Caco-2 (cell line): ENCODE measurements around the gene LAGE3. TPM values are rescaled to one million over a fixed set of nuclear protein-coding genes. Genes with fewer than 3 reads are reported as not detected.
A peak's percentile ranks its signal among the peaks of the same experiment; 100 is the strongest.

Experiments used
- BruUV-seq: library from RNA; stranded (reverse); fragments of 400-500 nt; replicated peaks from 2 replicates; lab custom pipeline; 2021; lab: Mats Ljungman, UMichigan
- CTCF ChIA-PET: fragments of 300-600 bp; sonication (Branson Sonifier 250); formaldehyde crosslinking; loops from one replicate; lab custom pipeline; 2022; ENCODE audit warnings: antibody characterized with exemption; lab: Charles Lee
- POLR2A ChIA-PET: fragments of 300-600 bp; sonication (Branson Sonifier 250); formaldehyde crosslinking; loops from one replicate; lab custom pipeline; 2022; ENCODE audit warnings: antibody characterized with exemption; lab: Charles Lee
- DNase-seq, 2 experiments: peaks; one replicate each; pipeline versions ENCODE4 v3.0.0 to v3.0.0-alpha.2; 2020 to 2022
- H3K27me3 ChIP-seq: replicated peaks from 2 replicates; pipeline ENCODE4 v1.6.0; 2011; ENCODE audit warnings: low read length; ENCODE audit not compliant: control insufficient read depth, insufficient read depth
- H3K36me3 ChIP-seq: 2 replicates; pipeline ENCODE4 v1.5.1; 2011; ENCODE audit warnings: low read length; ENCODE audit not compliant: control insufficient read depth, insufficient read depth
- H3K4me1 ChIP-seq: fragments of 250-450 bp; sonication (Bioruptor Pico); 2 replicates; pipeline ENCODE4 v1.5.1; 2020; ENCODE audit warnings: mild to moderate bottlenecking
- H3K4me3 ChIP-seq: 2 replicates; pipeline ENCODE4 v1.5.1; 2011; ENCODE audit warnings: low read depth, mild to moderate bottlenecking, control low read depth, low read length
- H3K9me3 ChIP-seq: fragments of 250-450 bp; sonication (Bioruptor Pico); 2 replicates; pipeline ENCODE4 v1.5.1; 2020; ENCODE audit warnings: mild to moderate bottlenecking, moderate library complexity
- H3K27ac Mint-ChIP-seq: one replicate; pipeline ENCODE4 v1.8.0; 2022; ENCODE audit warnings: mixed read lengths; ENCODE audit not compliant: unreplicated experiment
- H3K27me3 Mint-ChIP-seq: one replicate; pipeline ENCODE4 v1.8.0; 2022; ENCODE audit warnings: mixed read lengths; ENCODE audit not compliant: insufficient read depth, unreplicated experiment
- H3K36me3 Mint-ChIP-seq: one replicate; pipeline ENCODE4 v1.8.0; 2022; ENCODE audit warnings: mild to moderate bottlenecking, mixed read lengths; ENCODE audit not compliant: insufficient read depth, unreplicated experiment
- H3K4me1 Mint-ChIP-seq: one replicate; pipeline ENCODE4 v1.8.0; 2022; ENCODE audit warnings: low read depth, mixed read lengths; ENCODE audit not compliant: unreplicated experiment
- H3K4me3 Mint-ChIP-seq: one replicate; pipeline ENCODE4 v1.8.0; 2022; ENCODE audit warnings: mild to moderate bottlenecking, moderate library complexity, mixed read lengths; ENCODE audit not compliant: unreplicated experiment
- H3K9me3 Mint-ChIP-seq: one replicate; pipeline ENCODE4 v1.8.0; 2022; ENCODE audit warnings: mixed read lengths; ENCODE audit not compliant: unreplicated experiment
- intact Hi-C: fragments of 100-400 bp; cut with micrococcal nuclease; formaldehyde crosslinking; loops from one replicate; pipeline ENCODE4 v1.10.0; 2022; ENCODE audit not compliant: unreplicated experiment
- total RNA-seq: library from RNA; stranded (reverse); gene quantifications from 2 replicates; pipeline ENCODE4 v1.2.3, GENCODE V29; 2022
- TF ChIP-seq, protein P1 (sequence below), 2 experiments: fragments of 200-600 bp in 1 of 2; IDR thresholded peaks; 1 replicate in 1 of 2; 2 replicates in 1 of 2; pipeline versions ENCODE4 v1.5.1 to v1.8.0; 2011 to 2022; ENCODE audit warnings: antibody characterized with exemption in 1 of 2, control low read depth in 1 of 2, inconsistent platforms in 1 of 2, low read depth in 1 of 2, low read length in 1 of 2, mild to moderate bottlenecking in 1 of 2, moderate library complexity in 1 of 2; ENCODE audit not compliant: insufficient read depth in 1 of 2, severe bottlenecking in 1 of 2, unreplicated experiment in 1 of 2

LAGE3 gene
- total RNA-seq, 1 experiment from 2014 or later: 26.0 TPM

DNA sequence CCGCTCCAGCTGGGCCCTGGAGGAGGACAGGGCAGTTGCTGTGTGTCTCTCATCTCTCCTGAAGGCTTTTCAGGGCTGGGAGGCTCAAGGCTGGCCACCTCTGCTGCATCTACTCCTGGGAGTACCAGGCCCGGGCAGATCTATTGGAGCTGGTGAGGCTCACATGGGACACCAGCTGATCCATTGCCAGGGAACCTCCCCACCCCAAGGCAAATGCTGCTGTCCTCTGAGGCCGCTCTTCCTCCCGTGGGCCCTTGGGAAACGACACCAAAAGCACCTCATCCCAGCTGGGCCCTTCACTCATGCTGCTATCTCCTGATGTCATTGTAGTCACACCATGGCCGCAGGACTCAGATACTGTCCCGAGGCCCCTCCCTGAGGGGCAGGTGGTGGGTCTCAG, 3.7 kb upstream of the LAGE3 start:
- POLR2A ChIA-PET: no interaction called here
- 0 out of 2 replicates have a peak, but pooled peaks cover 1% of the 10 kb centered on the region for H3K36me3 ChIP-seq
- H3K27ac Mint-ChIP-seq: peak overlapping the region; percentile 48
- H3K4me3 Mint-ChIP-seq: no peak overlapping the region
- H3K4me1 Mint-ChIP-seq: no peaks in the 10 kb centered on the region
- H3K9me3 Mint-ChIP-seq: no peaks in the 10 kb centered on the region
- H3K9me3 ChIP-seq: no peaks in the 10 kb centered on the region
- H3K4me3 ChIP-seq: no peak overlapping the region
- H3K27me3 ChIP-seq: no peaks in the 10 kb centered on the region
- BruUV-seq: no TSS peak
- H3K4me1 ChIP-seq: peaks cover 4% of the 10 kb centered on the region; the same call in 1 of the 2 replicates
- peaks cover 25% of the 10 kb centered on the region for H3K36me3 Mint-ChIP-seq
- CTCF ChIA-PET: no interaction called here
- intact Hi-C loops: no loop called here
- DNase-seq: no peak
- TF ChIP-seq, protein P1, sequence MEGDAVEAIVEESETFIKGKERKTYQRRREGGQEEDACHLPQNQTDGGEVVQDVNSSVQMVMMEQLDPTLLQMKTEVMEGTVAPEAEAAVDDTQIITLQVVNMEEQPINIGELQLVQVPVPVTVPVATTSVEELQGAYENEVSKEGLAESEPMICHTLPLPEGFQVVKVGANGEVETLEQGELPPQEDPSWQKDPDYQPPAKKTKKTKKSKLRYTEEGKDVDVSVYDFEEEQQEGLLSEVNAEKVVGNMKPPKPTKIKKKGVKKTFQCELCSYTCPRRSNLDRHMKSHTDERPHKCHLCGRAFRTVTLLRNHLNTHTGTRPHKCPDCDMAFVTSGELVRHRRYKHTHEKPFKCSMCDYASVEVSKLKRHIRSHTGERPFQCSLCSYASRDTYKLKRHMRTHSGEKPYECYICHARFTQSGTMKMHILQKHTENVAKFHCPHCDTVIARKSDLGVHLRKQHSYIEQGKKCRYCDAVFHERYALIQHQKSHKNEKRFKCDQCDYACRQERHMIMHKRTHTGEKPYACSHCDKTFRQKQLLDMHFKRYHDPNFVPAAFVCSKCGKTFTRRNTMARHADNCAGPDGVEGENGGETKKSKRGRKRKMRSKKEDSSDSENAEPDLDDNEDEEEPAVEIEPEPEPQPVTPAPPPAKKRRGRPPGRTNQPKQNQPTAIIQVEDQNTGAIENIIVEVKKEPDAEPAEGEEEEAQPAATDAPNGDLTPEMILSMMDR (IDR thresholded peaks at IDR 0.05; ENCODE audit: insufficient read depth in 1 of 2, low read depth in 1 of 2, low read length in 1 of 2, severe bottlenecking in 1 of 2, unreplicated experiment in 1 of 2): no peak
- H3K27me3 Mint-ChIP-seq: no peaks in the 10 kb centered on the region

DNA sequence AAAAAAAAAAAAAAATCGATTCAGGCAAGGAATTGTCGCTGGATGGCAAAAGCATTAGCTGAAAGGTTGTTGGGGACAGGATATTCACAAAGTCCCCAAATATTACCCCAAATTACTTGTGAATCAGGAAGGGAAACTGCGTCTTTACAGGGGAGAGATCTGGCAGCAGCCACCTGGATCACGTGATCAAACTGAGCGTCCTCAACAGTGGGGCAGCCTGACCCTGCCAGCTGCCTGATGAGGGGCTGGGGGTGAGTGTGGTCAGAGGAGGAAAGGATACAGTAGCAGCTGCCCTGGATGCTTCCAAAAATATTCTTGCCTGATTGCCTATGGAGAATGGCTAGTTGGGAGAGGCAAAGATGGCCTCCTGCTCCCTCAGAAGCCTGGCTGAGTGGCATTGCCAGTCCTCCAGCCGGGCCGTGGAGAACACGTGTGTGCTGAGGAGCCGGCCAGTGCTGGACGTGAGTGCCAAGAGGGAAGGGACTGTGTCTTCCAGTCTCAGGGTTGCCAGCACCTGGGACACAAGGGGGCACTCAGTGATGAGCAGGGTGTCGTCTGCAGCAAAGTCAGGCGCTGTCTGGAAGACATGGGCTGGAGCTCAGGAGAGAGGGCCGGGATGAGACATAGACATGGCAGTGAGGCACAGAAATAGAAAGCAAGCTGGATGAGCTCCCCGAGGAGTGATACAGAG, 3.0 kb upstream of the LAGE3 start:
- H3K36me3 ChIP-seq: 0 out of 2 replicates have a peak, but pooled peaks cover 1% of the 10 kb centered on the region
- POLR2A ChIA-PET: interaction anchor here (0.8 kb wide), 1 partner anchor 8 kb away, joined by 3 read pairs; the partner anchor contains the start of gene SLC10A3
- H3K9me3 ChIP-seq: no peaks in the 10 kb centered on the region
- intact Hi-C loops: no loop called here
- CTCF ChIA-PET: no interaction called here
- Mint-ChIP-seq H3K36me3 (peaks cover 25% of the 10 kb centered on the region), H3K4me1 (no peaks in the 10 kb centered on the region), H3K4me3 (no peak overlapping the region), H3K27ac (no peak overlapping the region), H3K9me3 (no peaks in the 10 kb centered on the region), H3K27me3 (no peaks in the 10 kb centered on the region)
- peaks cover 2% of the 10 kb centered on the region; the same call in 1 of the 2 replicates for H3K4me1 ChIP-seq
- BruUV-seq: no TSS peak
- no peak for DNase-seq
- H3K4me3 ChIP-seq: no peak overlapping the region
- H3K27me3 ChIP-seq: no peaks in the 10 kb centered on the region
- TF ChIP-seq, protein P1 (IDR thresholded peaks at IDR 0.05; ENCODE audit: insufficient read depth in 1 of 2, low read depth in 1 of 2, low read length in 1 of 2, severe bottlenecking in 1 of 2, unreplicated experiment in 1 of 2): no peak

DNA sequence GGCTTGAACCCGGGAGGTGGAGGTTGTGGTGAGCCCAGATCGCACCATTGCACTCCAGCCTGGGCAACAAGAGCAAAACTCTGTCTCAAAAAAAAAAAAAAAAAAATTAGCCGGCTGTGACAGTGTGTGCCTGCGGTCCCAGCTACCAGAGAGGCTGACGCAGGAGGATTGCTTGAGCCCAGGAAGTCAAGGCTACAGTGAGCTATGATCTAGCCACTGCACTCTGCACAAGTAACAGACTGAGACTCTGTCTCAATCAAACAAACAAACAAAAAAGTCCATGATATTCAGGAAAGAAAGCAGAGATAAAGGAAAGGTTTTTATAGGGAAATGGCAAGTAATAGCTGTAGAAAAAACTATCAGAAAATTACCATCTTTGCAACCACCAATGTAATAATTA, 2.1 kb upstream of the LAGE3 start:
- Mint-ChIP-seq H3K9me3 (no peaks in the 10 kb centered on the region), H3K4me1 (no peaks in the 10 kb centered on the region), H3K27me3 (no peaks in the 10 kb centered on the region), H3K36me3 (peaks cover 29% of the 10 kb centered on the region), H3K27ac (no peak overlapping the region), H3K4me3 (no peak overlapping the region)
- POLR2A ChIA-PET: interaction anchor here (0.8 kb wide), 1 partner anchor 9 kb away, joined by 3 read pairs; the partner anchor contains the start of gene SLC10A3
- H3K9me3 ChIP-seq: no peaks in the 10 kb centered on the region
- no TSS peak for BruUV-seq
- 0 out of 2 replicates have a peak, but pooled peaks cover 1% of the 10 kb centered on the region for H3K36me3 ChIP-seq
- no peak for DNase-seq
- H3K4me3 ChIP-seq: no peak overlapping the region
- TF ChIP-seq, protein P1 (IDR thresholded peaks at IDR 0.05; ENCODE audit: insufficient read depth in 1 of 2, low read depth in 1 of 2, low read length in 1 of 2, severe bottlenecking in 1 of 2, unreplicated experiment in 1 of 2): no peak
- CTCF ChIA-PET: no interaction called here
- H3K27me3 ChIP-seq: no peaks in the 10 kb centered on the region
- H3K4me1 ChIP-seq: no peaks in the 10 kb centered on the region
- intact Hi-C loops: no loop called here
